Measurements from ENCODE around the gene HSDL2.
"Not testable (repeated sequence)": the region's sequence is repeated elsewhere in the genome, so short reads cannot be mapped to it uniquely, and the experiment has no call there.

HSDL2 gene

GRCh38 chr9:112403614-112404201, 23.8 kb downstream of the HSDL2 start:
- no peak for TF ChIP-seq CTCF (conservative IDR thresholded peaks at IDR 0.05)
- peak overlapping the region; percentile 13 for H3K27ac ChIP-seq

DNA sequence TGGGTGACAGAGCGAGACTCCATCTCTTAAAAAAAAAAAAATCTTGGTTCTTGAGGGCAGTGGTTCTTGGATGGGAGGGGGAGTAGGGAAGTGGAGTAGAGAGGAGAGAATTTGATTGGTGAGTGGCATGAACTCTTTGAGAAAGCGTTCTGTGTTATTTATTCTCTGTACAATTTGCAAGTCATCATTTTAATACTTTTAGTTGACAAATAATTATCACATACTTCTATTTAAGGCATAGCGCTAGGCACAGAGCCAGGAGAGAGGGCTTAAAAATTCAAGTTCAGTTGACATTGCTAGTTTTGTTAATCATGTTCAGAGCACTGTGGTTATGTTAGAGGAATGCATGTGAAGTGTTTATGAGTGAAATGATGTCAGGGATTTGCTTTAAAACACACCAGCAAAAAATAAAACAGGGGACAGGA, 24.6 kb downstream of the HSDL2 start:
- no peak for TF ChIP-seq CTCF (conservative IDR thresholded peaks at IDR 0.05)
- H3K27ac ChIP-seq = peak overlapping the region; percentile 13

GRCh38 chr9:112408275-112408674, 28.4 kb downstream of the HSDL2 start:
- no peak overlapping the region for H3K27ac ChIP-seq
- no peak for TF ChIP-seq CTCF (conservative IDR thresholded peaks at IDR 0.05)

- TF ChIP-seq CTCF (conservative IDR thresholded peaks at IDR 0.05) = no peak
- no peak overlapping the region for H3K27ac ChIP-seq
These were observed 28.9 kb downstream of the HSDL2 start for GRCh38 chr9:112408819-112409218.

DNA sequence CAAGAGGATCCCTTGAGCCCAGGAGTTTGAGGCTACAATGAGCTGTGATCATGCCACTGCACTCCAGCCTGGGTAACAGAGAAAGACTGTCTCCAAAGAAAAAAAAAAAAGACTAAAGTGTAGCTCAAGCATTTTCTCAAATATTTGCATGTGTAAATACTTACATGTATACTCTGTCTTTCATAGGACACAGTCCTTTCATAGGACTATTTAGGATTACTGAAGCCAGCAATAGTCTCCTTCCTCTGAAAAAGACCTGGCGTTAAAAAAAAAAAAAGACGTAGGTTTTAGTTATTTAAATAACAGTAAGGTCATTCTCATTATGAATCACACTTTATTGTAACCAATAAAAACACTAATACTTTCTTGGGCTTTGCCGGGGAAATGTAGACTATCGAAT, 29.9 kb downstream of the HSDL2 start:
- no peak overlapping the region for H3K27ac ChIP-seq
- no peak for TF ChIP-seq CTCF (conservative IDR thresholded peaks at IDR 0.05)

- no peak overlapping the region for H3K27ac ChIP-seq
- no peak for TF ChIP-seq CTCF (conservative IDR thresholded peaks at IDR 0.05)
These were observed 31.7 kb downstream of the HSDL2 start for GRCh38 chr9:112411626-112412027.

DNA sequence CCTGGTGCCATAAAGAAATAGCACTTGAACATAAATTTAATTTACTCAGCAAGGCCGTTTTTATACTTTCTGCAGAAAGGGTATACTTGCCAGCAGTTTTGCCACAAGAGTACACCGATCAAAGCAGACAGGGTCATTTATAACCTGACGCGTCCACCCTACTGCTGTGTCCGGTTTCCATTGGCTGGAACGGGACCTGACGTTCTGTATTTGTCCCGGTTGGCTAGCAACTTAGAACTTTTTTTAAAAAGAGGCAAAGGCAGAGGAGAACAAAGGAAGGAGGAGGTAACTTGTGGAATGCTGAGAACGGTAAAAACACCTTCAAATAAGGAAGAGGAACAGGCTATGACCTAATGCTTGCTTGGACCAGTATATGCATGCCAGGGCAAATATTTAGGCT, 33.8 kb downstream of the HSDL2 start:
- not testable (repeated sequence) for H3K27ac ChIP-seq

- H3K27ac ChIP-seq = no peak overlapping the region
- no peak for TF ChIP-seq CTCF (conservative IDR thresholded peaks at IDR 0.05)
These were observed 40.3 kb downstream of the HSDL2 start for GRCh38 chr9:112420208-112420607.
